IMR-90 (cell line): ENCODE measurements around the gene TRAPPC3L. TPM values are rescaled to one million over a fixed set of nuclear protein-coding genes. Genes with fewer than 3 reads are reported as not detected.

Source experiments
- ATAC-seq: fragments of 200-7000 bp; cut with Tn5 transposase; 2 replicates; pipeline ENCODE4 v1.9.1; 2020; ENCODE audit warnings: low read depth, mild to moderate bottlenecking, moderate library complexity
- BruUV-seq: library from RNA; stranded (reverse); fragments of 400-500 nt; replicated peaks from 2 replicates; lab custom pipeline; 2021; lab: Mats Ljungman, UMichigan
- CTCF ChIA-PET: fragments of 300-600 bp; formaldehyde crosslinking; extraction: SDS; loops from one replicate; lab custom pipeline; 2021; ENCODE audit warnings: antibody characterized with exemption; lab: Yijun Ruan, JAX
- POLR2A ChIA-PET: fragments of 300-600 bp; sonication (Branson Sonifier 250); formaldehyde crosslinking; loops from one replicate; lab custom pipeline; 2022; ENCODE audit warnings: antibody characterized with exemption; ENCODE audit not compliant: unreplicated experiment; lab: Charles Lee
- DNase-seq: peaks from one replicate; pipeline ENCODE4 v3.0.0; 2013
- H2AFZ ChIP-seq: replicated peaks from 2 replicates; pipeline ENCODE3; 2013; ENCODE audit warnings: low read length, mild to moderate bottlenecking; ENCODE audit not compliant: poor library complexity
- H2AK5ac ChIP-seq: 2 replicates; pipeline ENCODE4 v1.6.1; 2013; ENCODE audit warnings: low read depth, low read length, inconsistent platforms
- H2AK9ac ChIP-seq: replicated peaks from 2 replicates; pipeline ENCODE3; 2013; ENCODE audit warnings: mild to moderate bottlenecking, low read depth, low read length, moderate library complexity; ENCODE audit not compliant: poor library complexity
- H2BK120ac ChIP-seq: 2 replicates; pipeline ENCODE4 v1.6.1; 2013; ENCODE audit warnings: low read depth, low read length, inconsistent platforms
- H2BK15ac ChIP-seq: 3 replicates; pipeline ENCODE4 v1.6.1; 2013; ENCODE audit warnings: low read depth, low read length, inconsistent platforms
- H2BK20ac ChIP-seq: 2 replicates; pipeline ENCODE4 v1.6.1; 2013; ENCODE audit warnings: low read depth, mild to moderate bottlenecking, inconsistent platforms, low read length, moderate library complexity
- H2BK5ac ChIP-seq: 2 replicates; pipeline ENCODE4 v1.6.1; 2013; ENCODE audit warnings: mild to moderate bottlenecking, low read depth, low read length, inconsistent platforms; ENCODE audit not compliant: poor library complexity, severe bottlenecking
- H3K14ac ChIP-seq: replicated peaks from 2 replicates; pipeline ENCODE4 v1.6.1; 2013; ENCODE audit warnings: low read depth, low read length, inconsistent platforms
- H3K18ac ChIP-seq: 2 replicates; pipeline ENCODE4 v1.6.1; 2013; ENCODE audit warnings: low read depth, low read length, control low read depth
- H3K23ac ChIP-seq: 2 replicates; pipeline ENCODE4 v1.6.1; 2013; ENCODE audit warnings: low read depth, low read length, inconsistent platforms
- H3K27ac ChIP-seq: 2 replicates; pipeline ENCODE4 v1.5.1; 2013; ENCODE audit warnings: mild to moderate bottlenecking, control low read depth, low read length; ENCODE audit not compliant: insufficient read depth
- H3K27me3 ChIP-seq: 2 replicates; pipeline ENCODE4 v1.6.1; 2013; ENCODE audit warnings: low read length; ENCODE audit not compliant: control insufficient read depth, insufficient read depth
- H3K36me3 ChIP-seq: 2 replicates; pipeline ENCODE4 v1.6.1; 2013; ENCODE audit warnings: low read length, mixed read lengths; ENCODE audit not compliant: control insufficient read depth, insufficient read depth
- H3K4ac ChIP-seq: 2 replicates; pipeline ENCODE4 v1.6.1; 2013; ENCODE audit warnings: low read depth, low read length, inconsistent platforms
- H3K4me1 ChIP-seq: 2 replicates; pipeline ENCODE4 v1.6.1; 2013; ENCODE audit warnings: low read length, mixed read lengths; ENCODE audit not compliant: control insufficient read depth, insufficient read depth
- H3K4me2 ChIP-seq: 2 replicates; pipeline ENCODE4 v1.6.1; 2013; ENCODE audit warnings: low read depth, mild to moderate bottlenecking, control low read depth, low read length, moderate library complexity
- H3K4me3 ChIP-seq: 2 replicates; pipeline ENCODE4 v1.5.1; 2013; ENCODE audit warnings: low read depth, mild to moderate bottlenecking, control low read depth, low read length, moderate library complexity; ENCODE audit not compliant: insufficient read depth
- H3K56ac ChIP-seq: 2 replicates; pipeline ENCODE4 v1.6.1; 2013; ENCODE audit warnings: low read length, inconsistent platforms; ENCODE audit not compliant: insufficient read depth; ENCODE audit errors: extremely low read depth
- H3K79me1 ChIP-seq, 2 experiments: 2 replicates each; pipeline ENCODE4 v1.6.1; 2013; ENCODE audit warnings: low read length in 2 of 2, inconsistent platforms in 1 of 2, low read depth in 1 of 2
- H3K9ac ChIP-seq: 2 replicates; pipeline ENCODE4 v1.6.1; 2013; ENCODE audit warnings: low read depth, low read length, control low read depth
- H3K9me1 ChIP-seq: 2 replicates; pipeline ENCODE4 v1.6.1; 2013; ENCODE audit warnings: low read length, inconsistent platforms; ENCODE audit not compliant: insufficient read depth
- H3K9me3 ChIP-seq: 2 replicates; pipeline ENCODE4 v1.6.1; 2013; ENCODE audit warnings: low read length; ENCODE audit not compliant: control insufficient read depth, insufficient read depth
- H4K20me1 ChIP-seq: 2 replicates; pipeline ENCODE4 v1.6.1; 2013; ENCODE audit warnings: low read length, inconsistent platforms; ENCODE audit not compliant: insufficient read depth
- H4K5ac ChIP-seq: 2 replicates; pipeline ENCODE4 v1.6.1; 2013; ENCODE audit warnings: mild to moderate bottlenecking, low read depth, low read length, control low read depth
- H4K8ac ChIP-seq, 2 experiments: 2 replicates each; pipeline ENCODE4 v1.6.1; 2013; ENCODE audit warnings: low read depth in 2 of 2, low read length in 2 of 2, control low read depth in 1 of 2, inconsistent platforms in 1 of 2
- H4K91ac ChIP-seq: 2 replicates; pipeline ENCODE4 v1.6.1; 2013; ENCODE audit warnings: low read depth, low read length, inconsistent platforms; ENCODE audit not compliant: insufficient read depth
- FOS ChIP-seq: fragments of 150-350 bp; IDR thresholded peaks from 2 replicates; pipeline ENCODE4 v1.6.1; 2016; ENCODE audit warnings: low read depth, low read length
- MAFK ChIP-seq: IDR thresholded peaks from 2 replicates; pipeline ENCODE4 v1.6.1; 2012; ENCODE audit warnings: low read depth, low read length, improper control_type of control experiment
- RAD21 ChIP-seq: IDR thresholded peaks from 2 replicates; pipeline ENCODE4 v1.6.1; 2012; ENCODE audit warnings: low read length, improper control_type of control experiment
- WGBS, 2 experiments: methylation state at CpG; one replicate each; pipeline versions ENCODE4 v1.1.5 to v1.1.7; 2013; ENCODE audit warnings: missing lambda C conversion rate in 2 of 2; ENCODE audit not compliant: insufficient read length in 1 of 2; ENCODE audit errors: extremely low coverage in 2 of 2; 5-methylcytosine and 5-hydroxymethylcytosine counted together
- dilution Hi-C: fragments of 300-500 bp; cut with HindIII; formaldehyde crosslinking; loops from one replicate; pipeline ENCODE4 v1.14.3; 2018; ENCODE audit warnings: low sequenced_read_pairs; ENCODE audit not compliant: unreplicated experiment
- in situ Hi-C: fragments of 300-500 bp; cut with MboI; formaldehyde crosslinking; loops from 3 replicates; pipeline ENCODE4 v1.14.3; 2019; ENCODE audit warnings: low sequenced_read_pairs, inconsistent platforms, mixed read lengths
- intact Hi-C: fragments of 100-400 bp; cut with micrococcal nuclease; formaldehyde crosslinking; loops from 2 replicates; pipeline ENCODE4 v1.10.0; 2022
- polyA plus RNA-seq, 3 experiments: library from polyadenylated mRNA; depleted of rRNA; stranded (reverse); fragments of >200 nt; gene quantifications; 2 replicates each; pipeline ENCODE4 v1.2.3, GENCODE V29; 2012; ENCODE audit warnings: low replicate concordance in 1 of 3
- total RNA-seq: library from RNA; depleted of rRNA; stranded (reverse); fragments of >200 nt; gene quantifications from 2 replicates; pipeline ENCODE4 v1.2.3, GENCODE V29; 2012

TRAPPC3L gene
- total and polyA plus RNA-seq, 2 of the 4 experiments (the other 2 are of a cell fraction), result 0.03 TPM; not detected in 1

- peak overlapping the region; percentile 91 for H3K4ac ChIP-seq
- in situ Hi-C loops, result no loop called here
- peak overlapping the region; percentile 86 for H2AFZ ChIP-seq
- peak overlapping the region; percentile 69 for H4K5ac ChIP-seq
- peak overlapping the region; percentile 74 for H4K91ac ChIP-seq
- dilution Hi-C loops, result no loop called here
- H4K20me1 ChIP-seq, result no peaks in the 10 kb centered on the region
- peak overlapping the region; percentile 65 for H2BK20ac ChIP-seq
- H3K27me3 ChIP-seq, result no peaks in the 10 kb centered on the region
- H2BK120ac ChIP-seq, result peak overlapping the region; percentile 52
- POLR2A ChIA-PET, result no interaction called here
- peak overlapping the region; percentile 88 for H3K23ac ChIP-seq
- H3K56ac ChIP-seq, result peak overlapping the region; percentile 90
- ATAC-seq, result peak; percentile 42
- DNase-seq, result no peak
- peak overlapping the region; percentile 90 for H3K4me2 ChIP-seq
- H3K14ac ChIP-seq, result peak overlapping the region; percentile 91
- H3K79me1 ChIP-seq, result peaks cover 21 to 38% of the 10 kb centered on the region in 2 experiments
- no TSS peak for BruUV-seq
- H3K18ac ChIP-seq, result peak overlapping the region; percentile 43
- peak overlapping the region; percentile 82 for H2BK5ac ChIP-seq
- WGBS, 2 experiments, result no CpG with 5 or more reads among the region's 4 CpGs
- CTCF ChIA-PET, result interaction anchor here (0.6 to 2.3 kb wide), 13 partner anchors 8 to 243 kb away, joined by 3 to 10 read pairs (median 4); no protein-coding TSS in a partner anchor
- H3K36me3 ChIP-seq, result peaks cover 3% of the 10 kb centered on the region
- H3K27ac ChIP-seq, result peak overlapping the region; percentile 92
- intact Hi-C loops, result loop anchor here (2.0 to 5.0 kb wide), 3 partner anchors 19 to 141 kb away; partner anchors contain the start of gene DSE
- no peaks in the 10 kb centered on the region for H3K9me3 ChIP-seq
- peaks cover 5% of the 10 kb centered on the region for H3K4me1 ChIP-seq
- H2AK9ac ChIP-seq, result peak overlapping the region; percentile 20
- peak overlapping the region; percentile 51 for H3K4me3 ChIP-seq
- H3K9ac ChIP-seq, result peak overlapping the region; percentile 80
- TF ChIP-seq FOS, result no peak
- TF ChIP-seq MAFK, result peak; percentile 38; the same call in 1 of the 2 replicates
- no peak for TF ChIP-seq RAD21
- peak overlapping the region; percentile 54; the same call in 2 of the 3 replicates for H2BK15ac ChIP-seq
- peak overlapping the region; percentile 57 for H2AK5ac ChIP-seq
- peak overlapping the region; percentile 27 to 84 for H4K8ac ChIP-seq
- H3K9me1 ChIP-seq, result peaks cover 15% of the 10 kb centered on the region
Observed at GRCh38 chr6:116512111-116512559, 33.3 kb downstream of the TRAPPC3L start.
